GM12865 (cell line): Measurements from ENCODE around the gene BIRC6.

ENCODE experiments used
- DNase-seq: peaks from one replicate; pipeline ENCODE4 v3.0.0; 2010; ENCODE audit warnings: low read depth
- H3K4me3 ChIP-seq: 2 replicates; pipeline ENCODE4 v1.5.1; 2011; ENCODE audit warnings: mild to moderate bottlenecking, low read depth, low read length, control low read depth
- TF ChIP-seq, protein P1 (sequence below): IDR thresholded peaks from 2 replicates; pipeline ENCODE4 v1.5.1; 2011; ENCODE audit warnings: low read length, control low read depth, low read depth, inconsistent platforms; ENCODE audit not compliant: insufficient read depth; ENCODE audit errors: missing control alignments

The BIRC6 gene

DNA sequence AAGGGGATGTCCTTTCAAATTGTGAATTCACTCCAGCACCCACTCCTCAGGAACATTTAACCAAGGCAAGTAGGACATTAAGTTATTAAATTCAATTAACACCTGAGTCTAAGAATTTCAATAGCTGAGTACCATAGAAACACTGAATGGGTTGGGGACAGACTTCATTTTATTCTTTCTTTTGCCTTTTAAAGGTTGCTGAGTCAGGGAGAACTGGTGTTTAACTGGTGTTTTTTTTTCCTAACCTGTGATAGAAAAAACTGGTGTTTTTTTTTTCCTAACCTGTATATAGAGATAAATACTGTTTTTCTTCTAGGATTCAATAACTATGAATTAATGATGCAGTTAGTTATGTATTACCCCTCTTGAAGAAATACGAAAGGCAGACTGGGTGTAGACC lies 309.9 kb downstream of the BIRC6 start:
- TF ChIP-seq, protein P1, sequence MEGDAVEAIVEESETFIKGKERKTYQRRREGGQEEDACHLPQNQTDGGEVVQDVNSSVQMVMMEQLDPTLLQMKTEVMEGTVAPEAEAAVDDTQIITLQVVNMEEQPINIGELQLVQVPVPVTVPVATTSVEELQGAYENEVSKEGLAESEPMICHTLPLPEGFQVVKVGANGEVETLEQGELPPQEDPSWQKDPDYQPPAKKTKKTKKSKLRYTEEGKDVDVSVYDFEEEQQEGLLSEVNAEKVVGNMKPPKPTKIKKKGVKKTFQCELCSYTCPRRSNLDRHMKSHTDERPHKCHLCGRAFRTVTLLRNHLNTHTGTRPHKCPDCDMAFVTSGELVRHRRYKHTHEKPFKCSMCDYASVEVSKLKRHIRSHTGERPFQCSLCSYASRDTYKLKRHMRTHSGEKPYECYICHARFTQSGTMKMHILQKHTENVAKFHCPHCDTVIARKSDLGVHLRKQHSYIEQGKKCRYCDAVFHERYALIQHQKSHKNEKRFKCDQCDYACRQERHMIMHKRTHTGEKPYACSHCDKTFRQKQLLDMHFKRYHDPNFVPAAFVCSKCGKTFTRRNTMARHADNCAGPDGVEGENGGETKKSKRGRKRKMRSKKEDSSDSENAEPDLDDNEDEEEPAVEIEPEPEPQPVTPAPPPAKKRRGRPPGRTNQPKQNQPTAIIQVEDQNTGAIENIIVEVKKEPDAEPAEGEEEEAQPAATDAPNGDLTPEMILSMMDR = no peak
- no peak for DNase-seq
- no peak overlapping the region for H3K4me3 ChIP-seq

DNA sequence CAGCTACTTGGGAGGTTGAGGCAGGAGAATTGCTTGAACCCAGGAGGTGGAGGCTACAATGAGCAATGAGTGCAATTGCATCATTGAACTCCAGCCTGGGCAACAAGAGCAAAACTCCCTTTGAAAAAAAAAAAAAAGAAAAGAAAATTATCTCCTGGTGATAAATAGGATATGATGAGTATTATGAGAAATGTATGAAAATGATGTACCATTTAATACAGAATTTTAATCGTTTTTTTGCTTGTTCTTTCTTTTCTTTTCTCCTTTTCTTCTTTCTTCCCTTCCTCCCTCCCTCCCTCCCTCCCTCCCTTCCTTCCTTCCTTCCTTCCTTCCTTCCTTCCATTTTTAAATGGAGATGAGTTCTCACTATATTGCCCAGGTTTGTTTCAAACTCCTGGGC lies 311.4 kb downstream of the BIRC6 start:
- TF ChIP-seq, protein P1 = no peak
- no peak for DNase-seq
- no peak overlapping the region for H3K4me3 ChIP-seq
